GM21619 (cell line): Measurements from ENCODE around the gene TUBGCP2.
"Not testable (repeated sequence)": the region's sequence is repeated elsewhere in the genome, so short reads cannot be mapped to it uniquely, and the experiment has no call there.

ENCODE experiments used
- ATAC-seq: cut with Tn5 transposase; IDR thresholded peaks from one replicate; pipeline ENCODE4 v1.9.1; 2021; ENCODE audit not compliant: unreplicated experiment

TUBGCP2 gene

GRCh38 chr10:133267829-133268228, 40.8 kb downstream of the TUBGCP2 start:
- ATAC-seq: no peak

GRCh38 chr10:133267293-133267692, 41.4 kb downstream of the TUBGCP2 start:
- no peak for ATAC-seq

GRCh38 chr10:133266056-133266795, 42.4 kb downstream of the TUBGCP2 start:
- ATAC-seq: no peak

GRCh38 chr10:133265052-133265451, 43.6 kb downstream of the TUBGCP2 start:
- not testable (repeated sequence) for ATAC-seq

GRCh38 chr10:133264461-133264860, 44.2 kb downstream of the TUBGCP2 start:
- ATAC-seq: no peak

- no peak for ATAC-seq
These were observed 45.0 kb downstream of the TUBGCP2 start for GRCh38 chr10:133263674-133264073.

GRCh38 chr10:133262696-133263095, 46.0 kb downstream of the TUBGCP2 start:
- ATAC-seq: no peak

- peak; percentile 41 for ATAC-seq
These were observed 46.8 kb downstream of the TUBGCP2 start for GRCh38 chr10:133261726-133262325.

- peak; percentile 53 for ATAC-seq
These were observed 47.6 kb downstream of the TUBGCP2 start for GRCh38 chr10:133260895-133261725.

- no peak for ATAC-seq
These were observed 49.1 kb downstream of the TUBGCP2 start for GRCh38 chr10:133259602-133259989.

GRCh38 chr10:133258818-133259601, 49.7 kb downstream of the TUBGCP2 start:
- ATAC-seq: no peak

GRCh38 chr10:133258066-133258817, 50.4 kb downstream of the TUBGCP2 start:
- no peak for ATAC-seq

GRCh38 chr10:133257489-133258065, 51.1 kb downstream of the TUBGCP2 start:
- ATAC-seq: no peak

- ATAC-seq: no peak
These were observed 53.3 kb downstream of the TUBGCP2 start for GRCh38 chr10:133255323-133255722.

GRCh38 chr10:133254421-133255120, 54.1 kb downstream of the TUBGCP2 start:
- no peak for ATAC-seq

- ATAC-seq: no peak
These were observed 55.2 kb downstream of the TUBGCP2 start for GRCh38 chr10:133253361-133253955.

- no peak for ATAC-seq
These were observed 56.5 kb downstream of the TUBGCP2 start for GRCh38 chr10:133252223-133252552.

GRCh38 chr10:133251388-133252222, 57.1 kb downstream of the TUBGCP2 start:
- ATAC-seq: no peak
